ENCODE results near the gene TMEM52. TPM values are rescaled to one million over a fixed set of nuclear protein-coding genes. Genes with fewer than 3 reads are reported as not detected.

The TMEM52 gene
- total and polyA plus RNA-seq, 9 of the 15 experiments (the other 6 are each of a cell fraction or from before 2014, with no cell fraction given), result 0.37 to 22.5 (median 6.8) TPM

DNA sequence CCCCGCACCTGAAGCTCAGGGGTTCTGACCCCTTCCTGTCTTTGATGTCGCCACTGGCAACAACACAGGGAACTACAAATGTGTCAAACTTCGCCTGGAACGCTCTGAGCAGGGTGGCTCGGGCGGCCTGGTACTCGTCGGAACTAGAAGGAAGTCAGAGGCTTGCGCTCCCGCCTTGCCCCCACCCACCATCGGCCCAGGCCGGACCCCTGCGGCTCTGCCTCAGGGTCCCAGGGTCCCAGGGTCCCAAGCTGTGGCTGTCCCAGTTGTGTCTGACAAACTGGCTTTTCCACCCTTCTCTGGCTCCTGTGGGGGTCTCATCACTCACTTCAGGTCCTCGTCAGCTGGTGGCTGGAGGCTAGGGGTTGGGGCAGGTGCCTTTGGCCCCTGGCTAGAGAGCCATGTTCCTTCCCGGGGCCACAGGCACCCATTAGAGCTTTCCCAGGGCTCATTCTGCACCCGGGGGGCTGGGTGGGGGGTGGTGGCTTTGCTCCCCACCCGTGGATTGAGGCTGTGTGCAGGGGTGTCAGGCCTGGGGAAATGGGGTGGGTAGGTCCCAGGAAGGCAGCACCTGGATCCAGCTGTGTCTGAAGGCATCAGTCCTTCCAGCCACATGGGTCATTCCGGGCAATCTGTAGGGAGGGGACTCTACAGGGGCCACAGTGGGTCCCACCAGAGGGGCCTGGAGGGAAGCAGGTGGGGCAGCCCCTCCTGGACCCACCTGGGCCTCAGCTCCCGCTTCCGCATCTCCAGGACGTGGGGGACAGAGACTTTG, 8.0 kb upstream of the TMEM52 start:
- no peak for TF ChIP-seq PTBP1 (IDR thresholded peaks at IDR 0.05; ENCODE audit: low read depth, low read length)
- TF ChIP-seq, protein P1, sequence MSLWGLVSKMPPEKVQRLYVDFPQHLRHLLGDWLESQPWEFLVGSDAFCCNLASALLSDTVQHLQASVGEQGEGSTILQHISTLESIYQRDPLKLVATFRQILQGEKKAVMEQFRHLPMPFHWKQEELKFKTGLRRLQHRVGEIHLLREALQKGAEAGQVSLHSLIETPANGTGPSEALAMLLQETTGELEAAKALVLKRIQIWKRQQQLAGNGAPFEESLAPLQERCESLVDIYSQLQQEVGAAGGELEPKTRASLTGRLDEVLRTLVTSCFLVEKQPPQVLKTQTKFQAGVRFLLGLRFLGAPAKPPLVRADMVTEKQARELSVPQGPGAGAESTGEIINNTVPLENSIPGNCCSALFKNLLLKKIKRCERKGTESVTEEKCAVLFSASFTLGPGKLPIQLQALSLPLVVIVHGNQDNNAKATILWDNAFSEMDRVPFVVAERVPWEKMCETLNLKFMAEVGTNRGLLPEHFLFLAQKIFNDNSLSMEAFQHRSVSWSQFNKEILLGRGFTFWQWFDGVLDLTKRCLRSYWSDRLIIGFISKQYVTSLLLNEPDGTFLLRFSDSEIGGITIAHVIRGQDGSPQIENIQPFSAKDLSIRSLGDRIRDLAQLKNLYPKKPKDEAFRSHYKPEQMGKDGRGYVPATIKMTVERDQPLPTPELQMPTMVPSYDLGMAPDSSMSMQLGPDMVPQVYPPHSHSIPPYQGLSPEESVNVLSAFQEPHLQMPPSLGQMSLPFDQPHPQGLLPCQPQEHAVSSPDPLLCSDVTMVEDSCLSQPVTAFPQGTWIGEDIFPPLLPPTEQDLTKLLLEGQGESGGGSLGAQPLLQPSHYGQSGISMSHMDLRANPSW (CRISPR knock-in tag; IDR thresholded peaks at IDR 0.05), result no peak
- TF ChIP-seq ZNF282 (CRISPR knock-in tag; IDR thresholded peaks at IDR 0.05), result no peak
- no peak for TF ChIP-seq POLR3A (IDR thresholded peaks at IDR 0.05; ENCODE audit: borderline replicate concordance, extremely low read depth, insufficient read depth, insufficient read length)
- TF ChIP-seq, protein P2, sequence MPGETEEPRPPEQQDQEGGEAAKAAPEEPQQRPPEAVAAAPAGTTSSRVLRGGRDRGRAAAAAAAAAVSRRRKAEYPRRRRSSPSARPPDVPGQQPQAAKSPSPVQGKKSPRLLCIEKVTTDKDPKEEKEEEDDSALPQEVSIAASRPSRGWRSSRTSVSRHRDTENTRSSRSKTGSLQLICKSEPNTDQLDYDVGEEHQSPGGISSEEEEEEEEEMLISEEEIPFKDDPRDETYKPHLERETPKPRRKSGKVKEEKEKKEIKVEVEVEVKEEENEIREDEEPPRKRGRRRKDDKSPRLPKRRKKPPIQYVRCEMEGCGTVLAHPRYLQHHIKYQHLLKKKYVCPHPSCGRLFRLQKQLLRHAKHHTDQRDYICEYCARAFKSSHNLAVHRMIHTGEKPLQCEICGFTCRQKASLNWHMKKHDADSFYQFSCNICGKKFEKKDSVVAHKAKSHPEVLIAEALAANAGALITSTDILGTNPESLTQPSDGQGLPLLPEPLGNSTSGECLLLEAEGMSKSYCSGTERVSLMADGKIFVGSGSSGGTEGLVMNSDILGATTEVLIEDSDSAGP (CRISPR knock-in tag; IDR thresholded peaks at IDR 0.05), result no peak
- TF ChIP-seq NR2F6 (CRISPR knock-in tag; IDR thresholded peaks at IDR 0.05), result no peak
- TF ChIP-seq, protein P3, sequence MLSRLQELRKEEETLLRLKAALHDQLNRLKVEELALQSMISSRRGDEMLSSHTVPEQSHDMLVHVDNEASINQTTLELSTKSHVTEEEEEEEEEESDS (CRISPR knock-in tag; IDR thresholded peaks at IDR 0.05), result no peak
- TF ChIP-seq ZNF23 (CRISPR knock-in tag; IDR thresholded peaks at IDR 0.05), result no peak
- no peak for TF ChIP-seq FOXA3 (CRISPR knock-in tag; conservative IDR thresholded peaks at IDR 0.05 in 1 of 2, IDR thresholded peaks at IDR 0.05 in 1 of 2)
- TF ChIP-seq, protein P4, sequence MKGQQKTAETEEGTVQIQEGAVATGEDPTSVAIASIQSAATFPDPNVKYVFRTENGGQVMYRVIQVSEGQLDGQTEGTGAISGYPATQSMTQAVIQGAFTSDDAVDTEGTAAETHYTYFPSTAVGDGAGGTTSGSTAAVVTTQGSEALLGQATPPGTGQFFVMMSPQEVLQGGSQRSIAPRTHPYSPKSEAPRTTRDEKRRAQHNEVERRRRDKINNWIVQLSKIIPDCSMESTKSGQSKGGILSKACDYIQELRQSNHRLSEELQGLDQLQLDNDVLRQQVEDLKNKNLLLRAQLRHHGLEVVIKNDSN (CRISPR knock-in tag; IDR thresholded peaks at IDR 0.05), result no peak
- TF ChIP-seq, protein P5, sequence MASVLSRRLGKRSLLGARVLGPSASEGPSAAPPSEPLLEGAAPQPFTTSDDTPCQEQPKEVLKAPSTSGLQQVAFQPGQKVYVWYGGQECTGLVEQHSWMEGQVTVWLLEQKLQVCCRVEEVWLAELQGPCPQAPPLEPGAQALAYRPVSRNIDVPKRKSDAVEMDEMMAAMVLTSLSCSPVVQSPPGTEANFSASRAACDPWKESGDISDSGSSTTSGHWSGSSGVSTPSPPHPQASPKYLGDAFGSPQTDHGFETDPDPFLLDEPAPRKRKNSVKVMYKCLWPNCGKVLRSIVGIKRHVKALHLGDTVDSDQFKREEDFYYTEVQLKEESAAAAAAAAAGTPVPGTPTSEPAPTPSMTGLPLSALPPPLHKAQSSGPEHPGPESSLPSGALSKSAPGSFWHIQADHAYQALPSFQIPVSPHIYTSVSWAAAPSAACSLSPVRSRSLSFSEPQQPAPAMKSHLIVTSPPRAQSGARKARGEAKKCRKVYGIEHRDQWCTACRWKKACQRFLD (CRISPR knock-in tag; IDR thresholded peaks at IDR 0.05), result no peak
- Histone ChIP-seq H3K9me3 (replicated peaks; ENCODE audit: control insufficient read depth, insufficient read depth, low read depth, low read length) (no peaks in the 10 kb centered on the region), H3K79me2 (ENCODE audit: control insufficient read depth, insufficient read depth, low read length) (no peaks in the 10 kb centered on the region), H3K27me3 (ENCODE audit: control insufficient read depth in 2 of 2, insufficient read depth in 2 of 2, low read length in 2 of 2) (peaks cover 23 to 72% of the 10 kb centered on the region in 2 experiments; a peak in 3 of 5 replicates), H3K27ac (ENCODE audit: extremely low read depth, low read depth, low read length) (no peak overlapping the region), H2AFZ (ENCODE audit: low read depth, low read length) (no peak overlapping the region), H3K4me2 (ENCODE audit: insufficient read depth, low read length) (no peak overlapping the region), H3K4me3 (no peak overlapping the region), H3K9ac (ENCODE audit: insufficient read depth in 1 of 2, low read depth in 2 of 2, low read length in 2 of 2) (peak overlapping the region in 1 of 2 experiments; percentile 45; a peak in 1 of 4 replicates), H3K4me1 (replicated peaks in 1 of 2; ENCODE audit: control insufficient read depth in 2 of 2, insufficient read depth in 2 of 2, low read length in 2 of 2) (peaks cover 0 to 71% of the 10 kb centered on the region in 2 experiments; a peak in 2 of 5 replicates), H3K36me3 (ENCODE audit: control insufficient read depth, insufficient read depth, low read length) (no peaks in the 10 kb centered on the region), H4K20me1 (replicated peaks; ENCODE audit: control insufficient read depth, insufficient read depth, low read length) (peaks cover 8% of the 10 kb centered on the region), H3K9me1 (ENCODE audit: control insufficient read depth, insufficient read depth, low read length) (no peaks in the 10 kb centered on the region)
- BruUV-seq (replicated peaks), result no TSS peak
- ATAC-seq (no peak), FAIRE-seq (no peak), DNase-seq (ENCODE audit: extremely low read depth in 1 of 4, low spot score in 3 of 4) (no peak)
- intact Hi-C loops (cut with micrococcal nuclease), result no loop called here
- CTCF ChIA-PET (ENCODE audit: low intra/inter-chr PET ratio), result no interaction called here
- 18% methylated on average over 21 of the region's 21 CpGs for WGBS (ENCODE audit: insufficient coverage, low coverage, missing lambda C conversion rate)
- in situ Hi-C loops (cut with MboI), result no loop called here
- POLR2A ChIA-PET, result interaction anchor here (0.6 to 1.0 kb wide), 4 partner anchors 9 to 303 kb away, joined by 3 read pairs; no protein-coding TSS in a partner anchor

Data from K562 (cell line).